WTC11 (cell line): ENCODE measurements around the gene ZFYVE19.

Experiments used
- ATF3 ChIP-seq: sonication (generic); formaldehyde crosslinking; conservative IDR thresholded peaks from 2 replicates; pipeline ENCODE4 v1.8.1; 2022; ENCODE audit warnings: mild to moderate bottlenecking, missing genetic modification reagents
- ELF4 ChIP-seq: sonication (generic); formaldehyde crosslinking; IDR thresholded peaks from 2 replicates; pipeline ENCODE4 v1.8.1; 2022; ENCODE audit warnings: low read depth, mild to moderate bottlenecking, moderate library complexity, missing genetic modification reagents
- ESRRA ChIP-seq: sonication (generic); formaldehyde crosslinking; IDR thresholded peaks from 2 replicates; pipeline ENCODE4 v1.8.1; 2022; ENCODE audit warnings: mild to moderate bottlenecking, missing genetic modification reagents, borderline replicate concordance
- FOXP1 ChIP-seq: sonication (generic); formaldehyde crosslinking; IDR thresholded peaks from 2 replicates; pipeline ENCODE4 v1.8.0; 2022; ENCODE audit warnings: missing genetic modification reagents, mild to moderate bottlenecking, moderate library complexity, borderline replicate concordance
- JUN ChIP-seq: sonication (generic); formaldehyde crosslinking; IDR thresholded peaks from 2 replicates; pipeline ENCODE4 v1.8.0; 2023; ENCODE audit warnings: mild to moderate bottlenecking, missing genetic modification reagents
- NFYB ChIP-seq: sonication (generic); formaldehyde crosslinking; conservative IDR thresholded peaks from 2 replicates; pipeline ENCODE4 v1.8.0; 2022; ENCODE audit warnings: low read depth, missing genetic modification reagents
- SP1 ChIP-seq: sonication (generic); formaldehyde crosslinking; conservative IDR thresholded peaks from 2 replicates; pipeline ENCODE4 v1.8.1; 2022; ENCODE audit warnings: missing genetic modification reagents
- TCF7 ChIP-seq: sonication (generic); formaldehyde crosslinking; IDR thresholded peaks from 2 replicates; pipeline ENCODE4 v1.8.0; 2022; ENCODE audit warnings: mild to moderate bottlenecking, low read depth, missing genetic modification reagents, moderate library complexity
- TEAD4 ChIP-seq: sonication (generic); formaldehyde crosslinking; IDR thresholded peaks from 2 replicates; pipeline ENCODE4 v1.8.0; 2022; ENCODE audit warnings: mild to moderate bottlenecking, missing genetic modification reagents
- ZNF138 ChIP-seq: sonication (generic); formaldehyde crosslinking; conservative IDR thresholded peaks from 2 replicates; pipeline ENCODE4 v1.8.1; 2022; ENCODE audit warnings: mild to moderate bottlenecking, moderate library complexity, missing genetic modification reagents
- ZNF263 ChIP-seq: sonication (generic); formaldehyde crosslinking; IDR thresholded peaks from 2 replicates; pipeline ENCODE4 v1.8.1; 2022; ENCODE audit warnings: low read depth, mild to moderate bottlenecking, moderate library complexity, missing genetic modification reagents
- TF ChIP-seq, protein P1 (sequence below): sonication (generic); formaldehyde crosslinking; IDR thresholded peaks from 2 replicates; pipeline ENCODE4 v1.8.1; 2023; ENCODE audit warnings: mild to moderate bottlenecking, missing genetic modification reagents, moderate library complexity
- TF ChIP-seq, protein P2 (sequence below): fragments of 200-600 bp; IDR thresholded peaks from 2 replicates; pipeline ENCODE4 v1.8.0; 2022; ENCODE audit warnings: antibody characterized with exemption
- TF ChIP-seq, protein P3 (sequence below): sonication (generic); formaldehyde crosslinking; IDR thresholded peaks from 2 replicates; pipeline ENCODE4 v1.8.0; 2023; ENCODE audit warnings: missing genetic modification reagents, mild to moderate bottlenecking, borderline replicate concordance

- TF ChIP-seq ZNF138 (CRISPR knock-in tag), result no peak
- TF ChIP-seq, protein P1, sequence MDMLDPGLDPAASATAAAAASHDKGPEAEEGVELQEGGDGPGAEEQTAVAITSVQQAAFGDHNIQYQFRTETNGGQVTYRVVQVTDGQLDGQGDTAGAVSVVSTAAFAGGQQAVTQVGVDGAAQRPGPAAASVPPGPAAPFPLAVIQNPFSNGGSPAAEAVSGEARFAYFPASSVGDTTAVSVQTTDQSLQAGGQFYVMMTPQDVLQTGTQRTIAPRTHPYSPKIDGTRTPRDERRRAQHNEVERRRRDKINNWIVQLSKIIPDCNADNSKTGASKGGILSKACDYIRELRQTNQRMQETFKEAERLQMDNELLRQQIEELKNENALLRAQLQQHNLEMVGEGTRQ (CRISPR knock-in tag), result no peak
- TF ChIP-seq ELF4 (CRISPR knock-in tag), result no peak
- TF ChIP-seq ESRRA, result no peak
- TF ChIP-seq JUN (CRISPR knock-in tag), result no peak
- TF ChIP-seq, protein P2, sequence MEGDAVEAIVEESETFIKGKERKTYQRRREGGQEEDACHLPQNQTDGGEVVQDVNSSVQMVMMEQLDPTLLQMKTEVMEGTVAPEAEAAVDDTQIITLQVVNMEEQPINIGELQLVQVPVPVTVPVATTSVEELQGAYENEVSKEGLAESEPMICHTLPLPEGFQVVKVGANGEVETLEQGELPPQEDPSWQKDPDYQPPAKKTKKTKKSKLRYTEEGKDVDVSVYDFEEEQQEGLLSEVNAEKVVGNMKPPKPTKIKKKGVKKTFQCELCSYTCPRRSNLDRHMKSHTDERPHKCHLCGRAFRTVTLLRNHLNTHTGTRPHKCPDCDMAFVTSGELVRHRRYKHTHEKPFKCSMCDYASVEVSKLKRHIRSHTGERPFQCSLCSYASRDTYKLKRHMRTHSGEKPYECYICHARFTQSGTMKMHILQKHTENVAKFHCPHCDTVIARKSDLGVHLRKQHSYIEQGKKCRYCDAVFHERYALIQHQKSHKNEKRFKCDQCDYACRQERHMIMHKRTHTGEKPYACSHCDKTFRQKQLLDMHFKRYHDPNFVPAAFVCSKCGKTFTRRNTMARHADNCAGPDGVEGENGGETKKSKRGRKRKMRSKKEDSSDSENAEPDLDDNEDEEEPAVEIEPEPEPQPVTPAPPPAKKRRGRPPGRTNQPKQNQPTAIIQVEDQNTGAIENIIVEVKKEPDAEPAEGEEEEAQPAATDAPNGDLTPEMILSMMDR, result no peak
- no peak for TF ChIP-seq FOXP1
- TF ChIP-seq ZNF263 (CRISPR knock-in tag), result no peak
- TF ChIP-seq NFYB (CRISPR knock-in tag), result no peak
- no peak for TF ChIP-seq TEAD4 (CRISPR knock-in tag)
- TF ChIP-seq, protein P3, sequence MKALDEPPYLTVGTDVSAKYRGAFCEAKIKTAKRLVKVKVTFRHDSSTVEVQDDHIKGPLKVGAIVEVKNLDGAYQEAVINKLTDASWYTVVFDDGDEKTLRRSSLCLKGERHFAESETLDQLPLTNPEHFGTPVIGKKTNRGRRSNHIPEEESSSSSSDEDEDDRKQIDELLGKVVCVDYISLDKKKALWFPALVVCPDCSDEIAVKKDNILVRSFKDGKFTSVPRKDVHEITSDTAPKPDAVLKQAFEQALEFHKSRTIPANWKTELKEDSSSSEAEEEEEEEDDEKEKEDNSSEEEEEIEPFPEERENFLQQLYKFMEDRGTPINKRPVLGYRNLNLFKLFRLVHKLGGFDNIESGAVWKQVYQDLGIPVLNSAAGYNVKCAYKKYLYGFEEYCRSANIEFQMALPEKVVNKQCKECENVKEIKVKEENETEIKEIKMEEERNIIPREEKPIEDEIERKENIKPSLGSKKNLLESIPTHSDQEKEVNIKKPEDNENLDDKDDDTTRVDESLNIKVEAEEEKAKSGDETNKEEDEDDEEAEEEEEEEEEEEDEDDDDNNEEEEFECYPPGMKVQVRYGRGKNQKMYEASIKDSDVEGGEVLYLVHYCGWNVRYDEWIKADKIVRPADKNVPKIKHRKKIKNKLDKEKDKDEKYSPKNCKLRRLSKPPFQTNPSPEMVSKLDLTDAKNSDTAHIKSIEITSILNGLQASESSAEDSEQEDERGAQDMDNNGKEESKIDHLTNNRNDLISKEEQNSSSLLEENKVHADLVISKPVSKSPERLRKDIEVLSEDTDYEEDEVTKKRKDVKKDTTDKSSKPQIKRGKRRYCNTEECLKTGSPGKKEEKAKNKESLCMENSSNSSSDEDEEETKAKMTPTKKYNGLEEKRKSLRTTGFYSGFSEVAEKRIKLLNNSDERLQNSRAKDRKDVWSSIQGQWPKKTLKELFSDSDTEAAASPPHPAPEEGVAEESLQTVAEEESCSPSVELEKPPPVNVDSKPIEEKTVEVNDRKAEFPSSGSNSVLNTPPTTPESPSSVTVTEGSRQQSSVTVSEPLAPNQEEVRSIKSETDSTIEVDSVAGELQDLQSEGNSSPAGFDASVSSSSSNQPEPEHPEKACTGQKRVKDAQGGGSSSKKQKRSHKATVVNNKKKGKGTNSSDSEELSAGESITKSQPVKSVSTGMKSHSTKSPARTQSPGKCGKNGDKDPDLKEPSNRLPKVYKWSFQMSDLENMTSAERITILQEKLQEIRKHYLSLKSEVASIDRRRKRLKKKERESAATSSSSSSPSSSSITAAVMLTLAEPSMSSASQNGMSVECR, result no peak
- no peak for TF ChIP-seq ATF3 (CRISPR knock-in tag)
- no peak for TF ChIP-seq SP1 (CRISPR knock-in tag)
- no peak for TF ChIP-seq TCF7 (CRISPR knock-in tag)
These were observed 13.5 kb upstream of the ZFYVE19 start for GRCh38 chr15:40793216-40793989.
